ENCODE measurements around the gene KIF26A.

DNA sequence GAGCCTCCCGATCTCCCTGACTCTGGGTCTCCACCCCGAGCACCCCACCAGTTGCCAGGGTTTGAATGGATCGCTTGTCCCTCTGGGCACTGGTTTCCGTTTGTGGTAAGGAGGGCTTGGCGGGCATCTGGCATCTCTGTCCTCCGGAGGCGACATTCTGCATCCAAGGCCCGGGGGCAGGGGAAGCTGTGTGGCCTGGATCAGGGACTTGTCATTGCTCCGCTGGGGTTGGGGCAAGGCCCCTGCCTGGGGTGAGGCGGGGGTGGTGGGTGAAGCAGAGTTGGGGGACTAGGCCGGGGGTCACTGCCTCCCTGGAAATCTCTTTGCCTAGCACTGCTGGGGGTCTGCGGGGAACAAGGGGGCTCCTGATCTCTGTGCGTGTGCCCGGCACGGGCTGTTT lies 30.2 kb downstream of the KIF26A start:
- TF ChIP-seq, protein P1, sequence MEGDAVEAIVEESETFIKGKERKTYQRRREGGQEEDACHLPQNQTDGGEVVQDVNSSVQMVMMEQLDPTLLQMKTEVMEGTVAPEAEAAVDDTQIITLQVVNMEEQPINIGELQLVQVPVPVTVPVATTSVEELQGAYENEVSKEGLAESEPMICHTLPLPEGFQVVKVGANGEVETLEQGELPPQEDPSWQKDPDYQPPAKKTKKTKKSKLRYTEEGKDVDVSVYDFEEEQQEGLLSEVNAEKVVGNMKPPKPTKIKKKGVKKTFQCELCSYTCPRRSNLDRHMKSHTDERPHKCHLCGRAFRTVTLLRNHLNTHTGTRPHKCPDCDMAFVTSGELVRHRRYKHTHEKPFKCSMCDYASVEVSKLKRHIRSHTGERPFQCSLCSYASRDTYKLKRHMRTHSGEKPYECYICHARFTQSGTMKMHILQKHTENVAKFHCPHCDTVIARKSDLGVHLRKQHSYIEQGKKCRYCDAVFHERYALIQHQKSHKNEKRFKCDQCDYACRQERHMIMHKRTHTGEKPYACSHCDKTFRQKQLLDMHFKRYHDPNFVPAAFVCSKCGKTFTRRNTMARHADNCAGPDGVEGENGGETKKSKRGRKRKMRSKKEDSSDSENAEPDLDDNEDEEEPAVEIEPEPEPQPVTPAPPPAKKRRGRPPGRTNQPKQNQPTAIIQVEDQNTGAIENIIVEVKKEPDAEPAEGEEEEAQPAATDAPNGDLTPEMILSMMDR (IDR thresholded peaks at IDR 0.05; ENCODE audit: poor library complexity): no peak
- TF ChIP-seq EZH2phosphoT487 (IDR thresholded peaks at IDR 0.05; ENCODE audit: low read depth, severe bottlenecking, unreplicated experiment): no peak

Measured in hepatocyte (in vitro differentiated cells).